AG08396 (cell line): Measurements from ENCODE around the gene CMTM2.
"Not testable (repeated sequence)": the region's sequence is repeated elsewhere in the genome, so short reads cannot be mapped to it uniquely, and the experiment has no call there.

Experiments used
- DNase-seq: peaks from one replicate; pipeline ENCODE4 v3.0.0; 2012; ENCODE audit warnings: low spot score, mixed read lengths

CMTM2 gene

DNA sequence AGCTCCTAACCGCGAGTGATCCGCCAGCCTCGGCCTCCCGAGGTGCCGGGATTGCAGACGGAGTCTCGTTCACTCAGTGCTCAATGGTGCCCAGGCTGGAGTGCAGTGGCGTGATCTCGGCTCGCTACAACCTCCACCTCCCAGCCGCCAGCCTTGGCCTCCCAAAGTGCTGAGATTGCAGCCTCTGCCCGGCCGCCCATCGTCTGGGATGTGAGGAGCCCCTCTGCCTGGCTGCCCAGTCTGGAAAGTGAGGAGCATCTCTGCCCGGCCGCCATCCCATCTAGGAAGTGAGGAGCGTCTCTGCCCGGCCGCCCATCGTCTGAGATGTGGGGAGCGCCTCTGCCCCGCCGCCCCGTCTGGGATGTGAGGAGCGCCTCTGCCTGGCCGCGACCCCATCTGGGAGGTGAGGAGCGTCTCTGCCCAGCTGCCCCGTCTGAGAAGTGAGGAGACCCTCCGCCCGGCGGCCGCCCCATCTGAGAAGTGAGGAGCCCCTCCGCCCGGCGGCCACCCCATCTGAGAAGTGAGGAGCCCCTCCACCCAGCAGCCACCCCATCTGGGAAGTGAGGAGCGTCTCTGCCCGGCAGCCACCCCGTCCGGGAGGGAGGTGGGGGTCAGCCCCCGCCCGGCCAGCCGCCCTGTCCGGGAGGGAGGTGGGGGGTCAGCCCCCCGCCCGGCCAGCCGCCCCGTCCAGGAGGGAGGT, 51.4 kb downstream of the CMTM2 start:
- DNase-seq, result not testable (repeated sequence)

DNA sequence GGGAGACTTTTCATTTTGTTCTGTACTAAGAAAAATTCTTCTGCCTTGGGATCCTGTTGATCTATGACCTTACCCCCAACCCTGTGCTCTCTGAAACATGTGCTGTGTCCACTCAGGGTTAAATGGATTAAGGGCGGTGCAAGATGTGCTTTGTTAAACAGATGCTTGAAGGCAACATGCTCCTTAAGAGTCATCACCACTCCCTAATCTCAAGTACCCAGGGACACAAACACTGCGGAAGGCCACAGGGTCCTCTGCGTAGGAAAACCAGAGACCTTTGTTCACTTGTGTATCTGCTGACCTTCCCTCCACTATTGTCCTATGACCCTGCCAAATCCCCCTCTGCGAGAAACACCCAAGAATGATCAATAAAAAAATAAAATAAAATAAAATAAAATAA, 52.3 kb downstream of the CMTM2 start:
- not testable (repeated sequence) for DNase-seq

DNA sequence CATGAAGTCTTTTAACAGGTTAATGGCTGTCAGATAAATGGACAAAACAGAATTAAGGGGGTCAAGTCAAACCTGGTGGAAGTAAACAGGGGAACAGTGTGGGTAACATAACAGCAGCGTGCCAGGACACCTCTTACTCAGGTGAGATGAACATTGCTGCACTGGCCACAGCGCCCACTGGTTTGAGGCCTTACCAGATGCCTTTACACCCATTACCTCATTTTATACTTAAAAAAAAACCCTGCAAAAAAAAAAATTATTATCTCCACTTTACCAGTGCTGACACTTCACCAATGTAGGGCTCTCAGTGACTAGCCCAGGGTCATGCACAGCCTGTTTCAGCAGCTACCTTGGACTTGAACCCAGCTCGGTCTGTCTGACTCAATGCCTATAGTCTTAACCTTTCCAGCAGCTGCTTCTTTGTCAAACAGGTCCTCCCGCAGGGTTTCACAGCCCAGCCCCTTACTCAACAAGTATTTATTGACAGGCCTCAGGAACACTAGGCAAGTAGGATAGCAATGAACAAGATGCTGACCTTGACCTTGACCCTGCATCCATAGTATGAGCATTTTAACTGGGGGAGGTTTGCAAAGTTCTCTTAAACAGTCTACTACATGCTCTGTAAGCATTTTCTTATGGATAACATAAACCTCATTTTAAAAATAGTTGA, 55.4 kb downstream of the CMTM2 start:
- DNase-seq, result no peak

DNA sequence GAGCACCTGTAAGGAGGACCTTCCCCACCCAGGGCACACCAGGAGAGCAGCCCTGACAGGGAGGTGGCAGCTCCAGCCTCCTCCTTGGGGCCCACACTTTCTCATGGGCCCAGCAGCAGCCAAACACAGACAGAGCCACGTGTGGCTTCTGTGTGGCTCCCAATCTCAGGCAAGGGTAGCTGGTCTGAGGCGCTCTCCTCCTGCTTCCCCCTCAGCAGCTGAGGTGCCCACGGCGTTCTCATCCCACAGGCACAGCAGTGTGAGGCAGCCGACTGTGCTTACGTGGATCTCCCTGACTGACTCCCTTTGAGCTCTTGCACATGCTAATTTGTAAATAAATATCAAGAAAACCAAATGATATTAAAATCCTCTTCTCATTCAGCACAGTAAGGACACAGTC, 56.1 kb downstream of the CMTM2 start:
- DNase-seq, result no peak

DNA sequence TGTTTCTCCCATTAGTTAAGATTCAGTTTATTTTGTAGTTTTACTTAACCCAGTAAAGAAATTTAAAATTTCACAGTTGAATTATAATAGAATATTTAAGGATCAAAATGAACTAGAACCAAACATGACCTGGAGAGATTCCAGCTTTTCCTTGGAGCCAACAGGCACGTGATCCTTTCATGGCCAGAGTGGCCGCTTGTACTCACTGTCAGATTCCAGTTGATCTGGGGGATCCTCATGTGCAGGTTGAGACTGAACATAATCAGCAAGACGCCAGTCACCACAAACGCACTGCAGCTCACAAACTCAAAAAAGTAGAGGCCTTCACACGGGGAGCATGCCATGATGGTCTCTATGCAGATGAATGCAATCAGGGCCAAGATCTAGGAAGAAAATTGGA, 56.9 kb downstream of the CMTM2 start:
- no peak for DNase-seq

DNA sequence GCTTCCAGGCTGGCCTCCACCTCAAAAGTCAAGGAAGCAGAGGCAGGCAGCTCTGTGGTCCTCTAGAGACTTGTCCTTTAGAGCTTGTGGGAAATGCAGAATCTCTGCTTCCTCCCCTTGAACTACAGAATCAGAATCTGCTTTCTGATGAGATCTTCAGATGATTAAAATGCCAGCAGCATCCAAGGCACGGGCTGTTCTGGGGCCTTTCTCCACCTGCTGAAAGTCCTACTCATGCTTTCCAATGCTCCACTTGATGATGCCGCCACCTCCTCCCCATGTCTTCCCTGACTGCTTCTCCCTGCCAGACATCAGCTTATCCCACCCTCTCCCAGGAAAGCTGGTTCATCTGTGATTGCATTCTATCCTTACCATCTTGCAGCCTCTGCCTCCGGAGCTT, 58.5 kb downstream of the CMTM2 start:
- no peak for DNase-seq
